ENCODE data around the gene RNF223.
A peak's percentile ranks its signal among the peaks of the same experiment; 100 is the strongest.

The RNF223 gene

GRCh38 chr1:1119272-1119890 is 45.3 kb upstream of the RNF223 start:
- no peak for DNase-seq (ENCODE audit: low read depth, low spot score)
- TF ChIP-seq CTCF (IDR thresholded peaks at IDR 0.05; ENCODE audit: low read depth, low read length), result no peak
- in situ Hi-C loops (cut with HindIII; ENCODE audit: low sequenced_read_pairs), result no loop called here
- H3K4me3 ChIP-seq (ENCODE audit: low read depth, low read length), result no peak overlapping the region

GRCh38 chr1:1118876-1119220 is 44.7 kb upstream of the RNF223 start:
- DNase-seq (ENCODE audit: low read depth, low spot score), result no peak
- in situ Hi-C loops (cut with HindIII; ENCODE audit: low sequenced_read_pairs), result no loop called here
- TF ChIP-seq CTCF (IDR thresholded peaks at IDR 0.05; ENCODE audit: low read depth, low read length), result no peak
- H3K4me3 ChIP-seq (ENCODE audit: low read depth, low read length), result no peak overlapping the region

GRCh38 chr1:1118011-1118875 is 44.1 kb upstream of the RNF223 start:
- no peak overlapping the region for H3K4me3 ChIP-seq (ENCODE audit: low read depth, low read length)
- no peak for DNase-seq (ENCODE audit: low read depth, low spot score)
- in situ Hi-C loops (cut with HindIII; ENCODE audit: low sequenced_read_pairs), result no loop called here
- TF ChIP-seq CTCF (IDR thresholded peaks at IDR 0.05; ENCODE audit: low read depth, low read length), result no peak

- in situ Hi-C loops (cut with HindIII; ENCODE audit: low sequenced_read_pairs), result no loop called here
- no peak for DNase-seq (ENCODE audit: low read depth, low spot score)
Observed at GRCh38 chr1:1117469-1117831, 43.3 kb upstream of the RNF223 start.

GRCh38 chr1:1116701-1117468 is 42.8 kb upstream of the RNF223 start:
- in situ Hi-C loops (cut with HindIII; ENCODE audit: low sequenced_read_pairs), result no loop called here
- no peak for TF ChIP-seq CTCF (IDR thresholded peaks at IDR 0.05; ENCODE audit: low read depth, low read length)
- H3K4me3 ChIP-seq (ENCODE audit: low read depth, low read length), result peak overlapping the region; percentile 37
- DNase-seq (ENCODE audit: low read depth, low spot score), result no peak

More at GRCh38 chr1:1117469-1117831, 43.3 kb upstream of the RNF223 start:
- no peak for TF ChIP-seq CTCF (IDR thresholded peaks at IDR 0.05; ENCODE audit: low read depth, low read length)
- H3K4me3 ChIP-seq (ENCODE audit: low read depth, low read length), result no peak overlapping the region

- in situ Hi-C loops (cut with HindIII; ENCODE audit: low sequenced_read_pairs), result no loop called here
- no peak for TF ChIP-seq CTCF (IDR thresholded peaks at IDR 0.05; ENCODE audit: low read depth, low read length)
- peak; percentile 99 for DNase-seq (ENCODE audit: low read depth, low spot score)
- H3K4me3 ChIP-seq (ENCODE audit: low read depth, low read length), result peak within 1 kb of the TSS; percentile 58
Observed at GRCh38 chr1:1115786-1116700, 41.9 kb upstream of the RNF223 start, which contains the start of gene C1orf159. TSS of gene C1orf159 (minus strand) at chr1:1116089. CDS start at chr1:1091543, 24,546 bp downstream.
